Vagina (tissue), 2 donors: Measurements from ENCODE around the gene COQ2.

Experiments used
- CTCF ChIP-seq, 3 experiments: fragments of 450-650 bp in 2 of 3; fragments of 200-600 bp in 1 of 3; sonication (generic) in 1 of 3; IDR thresholded peaks; one replicate each; pipeline ENCODE4 v1.5.1; 2017 to 2019; ENCODE audit warnings: antibody characterized with exemption in 3 of 3, mild to moderate bottlenecking in 2 of 3, moderate library complexity in 2 of 3
- POLR2A ChIP-seq, 2 donors: fragments of 450-650 bp; IDR thresholded peaks; one replicate each; pipeline ENCODE4 v1.6.1; 2017; ENCODE audit warnings: antibody characterized with exemption in 2 of 2, mild to moderate bottlenecking in 2 of 2, moderate library complexity in 2 of 2

DNA sequence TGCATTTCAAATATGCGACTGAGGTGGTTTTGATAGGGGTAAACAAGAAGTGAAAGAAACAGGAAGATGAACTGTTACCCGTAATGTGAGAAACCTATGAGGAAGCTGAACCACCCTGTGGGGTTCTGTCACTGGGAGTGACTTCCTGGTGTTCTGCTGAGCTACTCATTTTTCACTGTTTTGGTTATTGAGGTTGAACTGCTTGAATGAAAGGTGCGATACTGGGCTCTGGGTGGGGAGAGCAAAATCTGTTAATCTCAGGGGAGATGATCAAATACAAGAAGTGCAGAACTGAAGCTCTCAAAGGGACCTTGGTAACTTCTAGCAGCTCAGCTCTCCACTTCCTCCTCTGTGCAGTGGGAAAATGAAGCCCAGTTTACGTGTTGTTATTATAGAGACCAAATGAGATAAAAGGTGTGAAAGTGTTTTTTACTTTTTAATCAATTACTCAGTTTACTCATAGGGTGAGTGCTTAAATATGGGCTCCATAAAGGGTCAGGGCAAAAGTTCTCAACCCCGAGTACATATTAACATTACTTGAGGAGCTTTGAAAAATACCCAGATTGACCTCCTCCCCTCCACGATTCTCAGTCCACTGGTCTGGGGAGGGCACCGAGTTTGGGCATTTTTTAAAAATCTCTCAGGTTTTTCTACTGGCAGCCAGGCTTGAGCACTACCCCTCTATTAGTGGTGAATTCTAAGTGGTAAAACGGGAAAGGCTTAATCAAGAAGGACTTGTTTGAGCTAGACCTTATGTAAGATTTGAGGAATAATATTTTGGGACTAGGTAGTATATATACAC, 66.7 kb downstream of the COQ2 start:
- no peak for TF ChIP-seq CTCF (IDR thresholded peaks at IDR 0.05)
- TF ChIP-seq POLR2A (IDR thresholded peaks at IDR 0.05), result no peak
